ENCODE measurements around the gene SNX19.

DNA sequence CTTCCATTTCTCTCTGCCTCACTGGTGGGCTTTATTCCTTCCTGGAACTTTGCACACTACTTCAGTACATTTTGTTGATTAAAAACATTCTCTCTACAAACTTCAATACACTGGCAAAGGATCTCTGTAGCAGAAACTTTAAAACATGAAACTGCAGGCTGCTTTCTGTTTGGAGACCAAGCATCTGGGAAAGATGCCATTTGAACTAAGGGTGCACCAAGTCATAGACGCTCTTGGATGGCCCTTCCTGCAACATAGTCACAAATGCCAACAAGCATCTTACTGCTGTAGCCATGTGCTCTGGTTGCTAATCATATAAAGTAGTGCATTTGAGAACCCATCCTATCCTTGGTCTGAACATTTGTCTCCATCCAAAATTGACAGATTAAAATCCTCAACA, 56.4 kb downstream of the SNX19 start:
- TF ChIP-seq EZH2 (IDR thresholded peaks at IDR 0.05) (no peak), POLR2AphosphoS5 (IDR thresholded peaks at IDR 0.05; ENCODE audit: borderline replicate concordance, low read depth, low read length) (no peak)
